ENCODE measurements around the gene ALPG. TPM values are rescaled to one million over a fixed set of nuclear protein-coding genes. Genes with fewer than 3 reads are reported as not detected.
A peak's percentile ranks its signal among the peaks of the same experiment; 100 is the strongest.

Gene ALPG
- total and polyA plus RNA-seq, 2 of the 13 experiments (the other 11 are each of a cell fraction or from before 2014, with no cell fraction given), result not detected

DNA sequence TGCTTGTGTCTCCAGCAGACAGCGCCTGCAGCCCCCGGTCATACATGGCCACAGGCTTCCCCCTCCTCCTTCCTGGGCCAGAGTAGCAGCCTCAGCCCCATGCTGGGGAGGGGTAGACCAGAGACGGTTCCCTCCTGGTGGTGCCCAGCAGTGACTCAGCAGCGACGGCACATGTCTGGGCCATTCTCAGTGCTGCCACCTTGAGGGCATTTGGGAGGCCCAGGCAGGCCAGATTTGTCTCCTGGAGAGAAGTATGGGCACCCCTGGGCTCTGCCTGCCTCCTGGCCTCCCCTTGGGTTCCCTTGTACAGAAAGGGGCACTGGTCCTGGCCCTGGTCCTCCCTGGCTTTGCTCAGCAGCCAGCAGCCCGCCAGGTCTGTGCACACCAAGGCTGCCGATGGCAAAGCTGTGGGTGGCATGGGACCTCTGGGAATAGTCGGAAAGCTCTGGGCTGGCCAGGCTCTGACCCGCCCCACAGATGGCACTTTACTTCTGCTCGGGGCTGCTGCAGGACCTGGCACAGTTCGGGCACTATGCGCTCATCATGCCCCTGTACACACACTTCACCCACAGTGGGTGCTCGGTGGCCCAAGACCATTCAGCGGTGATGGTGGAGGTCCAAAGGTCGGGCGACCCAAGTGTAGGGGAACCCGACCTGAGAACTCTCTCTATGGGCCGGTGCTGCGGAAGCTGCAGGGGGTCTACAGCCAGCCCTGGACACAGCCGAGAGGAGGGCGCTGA lies 37.9 kb downstream of the ALPG start (continued):
- TF ChIP-seq MAFK (conservative IDR thresholded peaks at IDR 0.05 in 1 of 2, IDR thresholded peaks at IDR 0.05 in 1 of 2; ENCODE audit: low read length in 2 of 2), result peak in 1 of 2 experiments; percentile 43; a peak in 1 of 4 replicates
- peak; percentile 60; the same call in 1 of the 2 replicates for TF ChIP-seq RCOR2 (CRISPR knock-in tag; IDR thresholded peaks at IDR 0.05)
- no peak for TF ChIP-seq ZNF629 (CRISPR knock-in tag; conservative IDR thresholded peaks at IDR 0.05)
- TF ChIP-seq SALL1 (CRISPR knock-in tag; IDR thresholded peaks at IDR 0.05), result peak; percentile 9; the same call in 1 of the 2 replicates
- no peak for TF ChIP-seq KLF12 (CRISPR knock-in tag; IDR thresholded peaks at IDR 0.05; ENCODE audit: borderline replicate concordance)
- TF ChIP-seq, protein P1, sequence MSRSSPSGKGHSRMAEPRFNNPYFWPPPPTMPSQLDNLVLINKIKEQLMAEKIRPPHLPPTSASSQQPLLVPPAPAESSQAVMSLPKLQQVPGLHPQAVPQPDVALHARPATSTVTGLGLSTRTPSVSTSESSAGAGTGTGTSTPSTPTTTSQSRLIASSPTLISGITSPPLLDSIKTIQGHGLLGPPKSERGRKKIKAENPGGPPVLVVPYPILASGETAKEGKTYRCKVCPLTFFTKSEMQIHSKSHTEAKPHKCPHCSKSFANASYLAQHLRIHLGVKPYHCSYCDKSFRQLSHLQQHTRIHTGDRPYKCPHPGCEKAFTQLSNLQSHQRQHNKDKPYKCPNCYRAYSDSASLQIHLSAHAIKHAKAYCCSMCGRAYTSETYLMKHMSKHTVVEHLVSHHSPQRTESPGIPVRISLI (CRISPR knock-in tag; IDR thresholded peaks at IDR 0.05; ENCODE audit: borderline replicate concordance), result no peak
- TF ChIP-seq ZNF749 (CRISPR knock-in tag; IDR thresholded peaks at IDR 0.05; ENCODE audit: borderline replicate concordance), result no peak
- peak; percentile 68 for TF ChIP-seq ZFP36 (IDR thresholded peaks at IDR 0.05; ENCODE audit: borderline replicate concordance, low read depth, low read length, partially characterized antibody)
- TF ChIP-seq ZNF296 (CRISPR knock-in tag; conservative IDR thresholded peaks at IDR 0.05), result no peak
- no peak for TF ChIP-seq CHD4 (IDR thresholded peaks at IDR 0.05; ENCODE audit: borderline replicate concordance, low read length)
- TF ChIP-seq, protein P2, sequence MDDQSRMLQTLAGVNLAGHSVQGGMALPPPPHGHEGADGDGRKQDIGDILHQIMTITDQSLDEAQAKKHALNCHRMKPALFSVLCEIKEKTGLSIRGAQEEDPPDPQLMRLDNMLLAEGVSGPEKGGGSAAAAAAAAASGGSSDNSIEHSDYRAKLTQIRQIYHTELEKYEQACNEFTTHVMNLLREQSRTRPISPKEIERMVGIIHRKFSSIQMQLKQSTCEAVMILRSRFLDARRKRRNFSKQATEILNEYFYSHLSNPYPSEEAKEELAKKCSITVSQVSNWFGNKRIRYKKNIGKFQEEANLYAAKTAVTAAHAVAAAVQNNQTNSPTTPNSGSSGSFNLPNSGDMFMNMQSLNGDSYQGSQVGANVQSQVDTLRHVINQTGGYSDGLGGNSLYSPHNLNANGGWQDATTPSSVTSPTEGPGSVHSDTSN (CRISPR knock-in tag; IDR thresholded peaks at IDR 0.05; ENCODE audit: borderline replicate concordance), result no peak
- TF ChIP-seq GZF1 (CRISPR knock-in tag; IDR thresholded peaks at IDR 0.05), result no peak
- TF ChIP-seq ZNF235 (CRISPR knock-in tag; IDR thresholded peaks at IDR 0.05; ENCODE audit: borderline replicate concordance), result no peak
- TF ChIP-seq ZNF121 (CRISPR knock-in tag; IDR thresholded peaks at IDR 0.05), result no peak
- peak; percentile 98 for TF ChIP-seq NFE2L1 (CRISPR knock-in tag; IDR thresholded peaks at IDR 0.05; ENCODE audit: borderline replicate concordance)
- TF ChIP-seq SNRNP70 (IDR thresholded peaks at IDR 0.05; ENCODE audit: low read depth, low read length), result no peak
- TF ChIP-seq KLF11 (CRISPR knock-in tag; IDR thresholded peaks at IDR 0.05), result no peak
- no peak for TF ChIP-seq ZSCAN31 (CRISPR knock-in tag; IDR thresholded peaks at IDR 0.05; ENCODE audit: low read depth)
- TF ChIP-seq SCMH1 (CRISPR knock-in tag; IDR thresholded peaks at IDR 0.05; ENCODE audit: borderline replicate concordance), result no peak
- TF ChIP-seq, protein P3, sequence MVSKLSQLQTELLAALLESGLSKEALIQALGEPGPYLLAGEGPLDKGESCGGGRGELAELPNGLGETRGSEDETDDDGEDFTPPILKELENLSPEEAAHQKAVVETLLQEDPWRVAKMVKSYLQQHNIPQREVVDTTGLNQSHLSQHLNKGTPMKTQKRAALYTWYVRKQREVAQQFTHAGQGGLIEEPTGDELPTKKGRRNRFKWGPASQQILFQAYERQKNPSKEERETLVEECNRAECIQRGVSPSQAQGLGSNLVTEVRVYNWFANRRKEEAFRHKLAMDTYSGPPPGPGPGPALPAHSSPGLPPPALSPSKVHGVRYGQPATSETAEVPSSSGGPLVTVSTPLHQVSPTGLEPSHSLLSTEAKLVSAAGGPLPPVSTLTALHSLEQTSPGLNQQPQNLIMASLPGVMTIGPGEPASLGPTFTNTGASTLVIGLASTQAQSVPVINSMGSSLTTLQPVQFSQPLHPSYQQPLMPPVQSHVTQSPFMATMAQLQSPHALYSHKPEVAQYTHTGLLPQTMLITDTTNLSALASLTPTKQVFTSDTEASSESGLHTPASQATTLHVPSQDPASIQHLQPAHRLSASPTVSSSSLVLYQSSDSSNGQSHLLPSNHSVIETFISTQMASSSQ (IDR thresholded peaks at IDR 0.05; ENCODE audit: low read depth), result no peak
- TF ChIP-seq, protein P3 (CRISPR knock-in tag; IDR thresholded peaks at IDR 0.05; ENCODE audit: borderline replicate concordance), result no peak
- 0 out of 2 replicates have a peak, but pooled peaks have one; percentile 18 for TF ChIP-seq ZNF333 (CRISPR knock-in tag; IDR thresholded peaks at IDR 0.05; ENCODE audit: borderline replicate concordance)
- TF ChIP-seq, protein P4, sequence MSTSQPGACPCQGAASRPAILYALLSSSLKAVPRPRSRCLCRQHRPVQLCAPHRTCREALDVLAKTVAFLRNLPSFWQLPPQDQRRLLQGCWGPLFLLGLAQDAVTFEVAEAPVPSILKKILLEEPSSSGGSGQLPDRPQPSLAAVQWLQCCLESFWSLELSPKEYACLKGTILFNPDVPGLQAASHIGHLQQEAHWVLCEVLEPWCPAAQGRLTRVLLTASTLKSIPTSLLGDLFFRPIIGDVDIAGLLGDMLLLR (CRISPR knock-in tag; IDR thresholded peaks at IDR 0.05), result no peak

All from HepG2 (cell line).